Brain microvascular endothelial cell (primary cell): ENCODE measurements around the gene TTK.

Experiments used
- DNase-seq: peaks from one replicate; pipeline ENCODE4 v3.0.0-alpha.2; 2020
- H3K27ac ChIP-seq: fragments of 250-450 bp; sonication (Bioruptor Pico); 2 replicates; pipeline ENCODE4 v1.5.1; 2020; ENCODE audit warnings: mild to moderate bottlenecking, moderate library complexity
- H3K27me3 ChIP-seq: fragments of 250-450 bp; sonication (Bioruptor Pico); replicated peaks from 2 replicates; pipeline ENCODE4 v1.5.1; 2020; ENCODE audit warnings: mild to moderate bottlenecking
- H3K36me3 ChIP-seq: fragments of 250-450 bp; sonication (Bioruptor Pico); replicated peaks from 2 replicates; pipeline ENCODE4 v1.5.1; 2020; ENCODE audit warnings: mild to moderate bottlenecking
- H3K4me3 ChIP-seq: 2 replicates; pipeline ENCODE4 v1.5.1; 2011; ENCODE audit warnings: low read depth, mild to moderate bottlenecking, control low read depth, low read length, moderate library complexity
- in situ Hi-C: cut with HindIII; loops from 2 replicates; pipeline ENCODE4 v1.10.0; 2017; ENCODE audit warnings: low sequenced_read_pairs, low pct_ligation_motif_present
- TF ChIP-seq, protein P1 (sequence below): IDR thresholded peaks from 2 replicates; pipeline ENCODE4 v1.5.1; 2011; ENCODE audit warnings: low read depth, mild to moderate bottlenecking, moderate library complexity, low read length, control low read depth, inconsistent platforms; ENCODE audit errors: missing control alignments

TTK gene

DNA sequence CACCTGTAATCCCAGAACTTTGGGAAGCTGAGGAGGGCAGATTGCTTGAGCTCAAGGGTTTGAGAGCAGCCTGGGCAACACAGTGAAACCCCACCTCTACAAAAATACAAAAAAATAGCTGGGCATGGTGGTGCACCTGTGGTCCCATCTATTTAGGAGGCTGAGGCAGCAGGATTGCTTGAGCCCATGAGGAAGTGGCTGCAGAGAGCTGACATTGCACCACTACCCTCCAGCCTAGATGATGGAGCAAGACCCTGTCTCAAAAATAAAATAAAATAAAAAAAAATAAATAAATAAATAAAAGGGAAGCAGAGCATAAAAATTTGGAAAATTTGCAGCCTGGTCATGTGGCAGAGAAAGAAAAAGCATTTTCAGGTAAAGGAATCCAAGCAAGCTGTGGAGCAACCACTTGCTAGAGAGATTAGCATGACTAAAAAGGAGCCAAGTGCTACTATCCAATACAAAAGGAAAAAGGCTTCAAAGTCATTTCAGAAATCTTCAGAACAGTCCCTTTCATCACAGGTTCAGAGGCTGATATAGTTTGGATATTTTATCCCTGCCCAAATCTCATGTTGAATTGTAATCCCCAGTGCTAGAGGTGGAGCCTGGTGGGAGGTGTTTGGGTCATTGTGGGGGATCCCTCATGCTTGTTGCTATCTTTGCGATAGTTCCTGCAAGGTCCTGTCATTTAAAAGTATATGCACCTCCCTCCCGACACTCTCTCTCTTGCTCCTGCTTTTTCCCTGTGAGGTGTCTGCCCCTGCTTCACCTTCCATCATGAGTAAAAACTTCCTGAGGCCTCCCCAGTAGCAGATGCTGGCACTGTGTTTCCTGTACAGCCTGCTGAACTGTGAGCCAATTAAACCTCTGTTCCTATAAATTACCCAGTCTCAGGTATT, 11.2 kb upstream of the TTK start:
- in situ Hi-C loops: no loop called here
- TF ChIP-seq, protein P1, sequence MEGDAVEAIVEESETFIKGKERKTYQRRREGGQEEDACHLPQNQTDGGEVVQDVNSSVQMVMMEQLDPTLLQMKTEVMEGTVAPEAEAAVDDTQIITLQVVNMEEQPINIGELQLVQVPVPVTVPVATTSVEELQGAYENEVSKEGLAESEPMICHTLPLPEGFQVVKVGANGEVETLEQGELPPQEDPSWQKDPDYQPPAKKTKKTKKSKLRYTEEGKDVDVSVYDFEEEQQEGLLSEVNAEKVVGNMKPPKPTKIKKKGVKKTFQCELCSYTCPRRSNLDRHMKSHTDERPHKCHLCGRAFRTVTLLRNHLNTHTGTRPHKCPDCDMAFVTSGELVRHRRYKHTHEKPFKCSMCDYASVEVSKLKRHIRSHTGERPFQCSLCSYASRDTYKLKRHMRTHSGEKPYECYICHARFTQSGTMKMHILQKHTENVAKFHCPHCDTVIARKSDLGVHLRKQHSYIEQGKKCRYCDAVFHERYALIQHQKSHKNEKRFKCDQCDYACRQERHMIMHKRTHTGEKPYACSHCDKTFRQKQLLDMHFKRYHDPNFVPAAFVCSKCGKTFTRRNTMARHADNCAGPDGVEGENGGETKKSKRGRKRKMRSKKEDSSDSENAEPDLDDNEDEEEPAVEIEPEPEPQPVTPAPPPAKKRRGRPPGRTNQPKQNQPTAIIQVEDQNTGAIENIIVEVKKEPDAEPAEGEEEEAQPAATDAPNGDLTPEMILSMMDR: no peak
- DNase-seq: no peak
- Histone ChIP-seq H3K27me3 (no peaks in the 10 kb centered on the region), H3K27ac (no peak overlapping the region), H3K4me3 (no peak overlapping the region), H3K36me3 (no peaks in the 10 kb centered on the region)

DNA sequence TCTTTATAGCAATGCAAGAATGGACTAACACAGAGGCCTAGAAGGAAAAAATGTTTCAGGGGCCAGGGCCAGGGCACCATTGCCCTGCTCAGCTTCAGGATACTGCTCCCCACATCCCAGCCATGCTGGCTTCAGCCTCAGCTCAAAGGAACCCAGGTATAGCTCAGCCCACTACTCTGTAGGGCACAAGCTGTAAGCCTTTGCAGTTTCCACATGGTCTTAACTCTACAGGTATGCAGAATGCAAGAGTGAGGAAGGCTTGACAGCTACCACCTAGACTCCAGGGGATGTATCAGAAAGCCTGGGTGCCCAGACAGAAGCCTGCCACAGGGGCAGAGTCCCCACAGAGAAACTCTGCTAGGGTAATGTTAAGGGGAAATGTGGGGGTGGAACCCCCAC, 10.5 kb upstream of the TTK start:
- H3K4me3 ChIP-seq: no peak overlapping the region
- no peaks in the 10 kb centered on the region for H3K36me3 ChIP-seq
- DNase-seq: no peak
- no peak overlapping the region for H3K27ac ChIP-seq
- TF ChIP-seq, protein P1: no peak
- in situ Hi-C loops: no loop called here
- no peaks in the 10 kb centered on the region for H3K27me3 ChIP-seq

DNA sequence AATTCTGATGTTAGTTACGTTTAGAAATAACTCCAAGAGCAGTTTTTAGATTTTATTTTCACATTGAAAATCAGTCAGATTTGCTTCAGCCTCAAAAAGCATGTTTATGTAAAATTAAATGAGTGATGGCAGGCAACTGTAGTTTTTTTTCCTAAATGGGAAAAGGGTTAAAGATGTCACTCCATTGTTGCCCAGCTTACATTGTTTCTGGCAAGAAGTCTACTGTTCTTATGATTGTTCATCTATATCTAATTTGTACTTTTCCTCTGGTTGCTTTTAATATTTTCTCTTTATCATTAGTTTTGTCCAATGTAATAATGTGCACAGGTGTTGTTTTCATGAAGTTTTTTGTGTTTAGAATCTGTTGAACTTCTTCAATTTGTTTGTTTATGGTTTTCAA, 6.7 kb upstream of the TTK start:
- no peak overlapping the region for H3K27ac ChIP-seq
- TF ChIP-seq, protein P1: no peak
- no peaks in the 10 kb centered on the region for H3K36me3 ChIP-seq
- in situ Hi-C loops: no loop called here
- no peaks in the 10 kb centered on the region for H3K27me3 ChIP-seq
- no peak overlapping the region for H3K4me3 ChIP-seq
- DNase-seq: no peak

DNA sequence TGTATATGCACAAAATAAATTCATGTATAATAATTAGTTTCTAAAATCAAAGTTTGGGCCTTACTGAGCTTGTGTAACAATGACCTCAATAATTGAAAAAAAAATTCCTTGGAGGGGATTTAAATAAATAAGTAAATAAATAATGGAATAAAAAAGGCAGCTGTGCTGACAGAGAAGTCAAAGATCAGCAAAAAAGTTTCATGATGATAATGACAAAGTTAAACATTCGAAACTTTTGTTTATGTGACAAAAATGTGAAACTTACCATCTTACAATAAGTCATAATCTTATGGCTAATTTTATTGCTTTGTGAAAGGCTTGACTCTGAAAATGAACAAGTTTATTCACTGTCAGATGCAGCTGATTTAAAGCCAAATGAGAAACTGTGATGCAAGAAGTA, 3.1 kb upstream of the TTK start:
- no peak for DNase-seq
- TF ChIP-seq, protein P1: no peak
- in situ Hi-C loops: no loop called here
- Histone ChIP-seq H3K27me3 (no peaks in the 10 kb centered on the region), H3K36me3 (no peaks in the 10 kb centered on the region), H3K27ac (no peak overlapping the region), H3K4me3 (no peak overlapping the region)

DNA sequence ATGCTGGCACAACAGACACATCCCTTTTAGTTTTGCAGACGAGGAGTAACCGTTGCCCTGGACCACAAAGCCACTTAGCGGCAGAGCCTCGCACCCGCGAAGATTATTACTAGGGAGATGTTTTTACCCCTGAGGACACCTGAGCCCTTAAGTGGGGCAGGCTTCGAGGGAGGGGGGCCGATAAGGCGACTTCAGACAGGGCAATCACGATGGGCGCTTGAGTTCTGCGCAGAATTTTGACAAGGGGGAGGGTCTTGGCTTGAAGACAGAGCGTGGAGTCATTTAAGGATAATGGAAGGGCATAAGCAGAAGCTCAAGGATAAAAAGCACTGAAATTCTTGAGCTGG, 650 bp upstream of the TTK start:
- DNase-seq: no peak

More for the DNA sequence above, 650 bp upstream of the TTK start:
- Histone ChIP-seq H3K27ac (peak overlapping the region; percentile 65), H3K4me3 (peak overlapping the region; percentile 84), H3K27me3 (no peaks in the 10 kb centered on the region), H3K36me3 (no peaks in the 10 kb centered on the region)
- in situ Hi-C loops: no loop called here
- TF ChIP-seq, protein P1: no peak
